Measurements from ENCODE around the gene ADD1. TPM values are rescaled to one million over a fixed set of nuclear protein-coding genes. Genes with fewer than 3 reads are reported as not detected.
"Not testable (repeated sequence)": the region's sequence is repeated elsewhere in the genome, so short reads cannot be mapped to it uniquely, and the experiment has no call there.

Gene ADD1
- total RNA-seq, 1 donor from 2014 or later: 187 TPM

DNA sequence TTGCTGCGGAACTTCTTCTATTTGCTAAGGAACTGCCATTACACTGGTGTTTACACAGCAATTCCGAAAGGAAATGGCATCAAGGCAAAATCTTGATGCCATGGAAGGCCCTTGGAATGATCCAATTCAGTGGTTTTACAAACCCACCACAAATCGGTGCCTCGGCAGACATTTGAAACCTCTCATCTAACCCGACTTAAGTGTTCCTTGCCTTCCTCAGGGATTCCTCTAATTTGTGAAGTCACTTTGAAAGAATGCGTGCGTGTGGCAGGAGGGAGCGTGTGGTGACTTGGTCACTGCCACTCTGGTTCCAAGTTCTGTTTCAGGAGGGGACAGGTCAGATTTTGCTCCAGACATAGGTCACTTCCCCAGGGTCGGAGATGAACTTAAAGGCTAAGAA, 114.8 kb downstream of the ADD1 start:
- no peak for DNase-seq
- Mint-ChIP-seq H3K36me3 (ENCODE audit: low read depth) (peaks cover 71% of the 10 kb centered on the region), H3K27me3 (no peaks in the 10 kb centered on the region), H3K9me3 (no peaks in the 10 kb centered on the region), H3K27ac (peak overlapping the region; percentile 39), H3K4me3 (peak overlapping the region; percentile 36), H3K4me1 (peaks cover 58% of the 10 kb centered on the region)
- intact Hi-C loops (cut with micrococcal nuclease): no loop called here

DNA sequence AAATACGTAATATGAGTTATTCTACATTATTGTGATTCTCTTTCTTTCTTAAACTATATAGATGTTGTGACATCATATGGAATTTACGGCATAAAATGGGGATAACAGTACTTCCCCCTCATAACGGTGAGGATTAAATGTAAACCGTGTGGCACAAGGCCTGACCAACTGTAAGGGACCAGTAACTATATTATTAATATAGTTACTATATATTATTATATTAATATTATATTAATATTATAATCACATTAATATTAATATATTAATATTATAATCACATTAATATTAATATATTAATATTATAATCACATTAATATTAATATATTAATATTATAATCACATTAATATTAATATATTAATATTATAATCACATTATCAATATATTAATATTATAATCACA, 116.8 kb downstream of the ADD1 start:
- not testable (repeated sequence) for H3K9me3 Mint-ChIP-seq, DNase-seq, H3K27me3 Mint-ChIP-seq, H3K27ac Mint-ChIP-seq
- Mint-ChIP-seq H3K4me3 (peak overlapping the region; percentile 34), H3K4me1 (peaks cover 48% of the 10 kb centered on the region), H3K36me3 (ENCODE audit: low read depth) (peaks cover 54% of the 10 kb centered on the region)
- intact Hi-C loops (cut with micrococcal nuclease): loop anchor here (5.0 kb wide), 1 partner anchor 572 kb away; the partner anchor contains the start of gene LRPAP1

DNA sequence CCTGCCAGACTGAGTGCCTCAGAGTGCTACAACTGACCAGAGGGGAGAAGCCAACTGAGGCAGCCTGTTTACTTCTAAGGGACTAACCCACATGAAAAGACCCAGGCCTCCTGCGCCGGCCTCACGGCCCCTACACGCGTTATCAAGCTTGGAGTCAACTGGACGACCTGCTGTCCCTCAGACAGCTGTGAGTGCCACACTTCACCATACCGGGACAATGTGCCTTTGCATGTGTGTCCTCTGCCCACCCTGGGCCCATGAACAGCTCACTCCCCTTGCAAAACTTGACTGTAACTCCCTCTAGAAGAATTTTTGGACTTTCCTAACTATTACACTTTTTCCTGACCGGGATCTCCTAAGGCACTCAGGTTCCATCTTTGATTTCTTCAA, 117.8 kb downstream of the ADD1 start:
- Mint-ChIP-seq H3K4me1 (peaks cover 38% of the 10 kb centered on the region), H3K27me3 (no peaks in the 10 kb centered on the region), H3K27ac (peak overlapping the region; percentile 79), H3K4me3 (peak overlapping the region; percentile 87), H3K36me3 (ENCODE audit: low read depth) (peaks cover 47% of the 10 kb centered on the region), H3K9me3 (no peaks in the 10 kb centered on the region)
- peak; percentile 73 for DNase-seq
- intact Hi-C loops (cut with micrococcal nuclease): loop anchor here (5.0 kb wide), 1 partner anchor 571 kb away; the partner anchor contains the start of gene LRPAP1

DNA sequence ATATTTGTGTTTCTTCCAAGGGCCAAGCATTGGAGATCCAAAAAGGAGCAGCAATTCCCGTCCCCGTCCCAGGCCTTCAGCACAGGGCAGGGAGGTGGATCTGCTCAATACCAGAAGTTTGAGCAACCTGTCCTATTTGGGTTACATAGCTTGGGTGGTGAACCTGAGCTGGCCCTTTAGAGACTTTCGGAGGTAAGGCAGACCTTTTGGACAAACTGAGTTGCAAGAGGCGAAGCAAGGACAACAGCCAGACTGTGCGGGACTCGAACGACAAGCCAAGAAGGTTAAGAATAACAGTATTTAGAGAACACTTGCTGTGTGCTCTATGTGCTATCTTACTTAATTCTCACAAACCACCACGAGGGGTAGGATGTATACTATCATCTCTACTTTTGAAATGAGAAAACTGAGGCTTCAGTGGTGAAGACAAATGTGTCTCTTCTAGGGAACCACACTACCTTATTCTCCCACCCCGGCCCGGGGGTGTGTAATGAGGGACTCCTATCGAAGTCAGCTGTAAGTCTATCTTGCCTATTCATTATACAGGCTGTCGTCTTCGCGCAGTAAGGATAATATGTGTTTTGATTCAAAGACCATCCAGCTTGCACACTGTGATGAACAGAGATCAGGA, 118.3 kb downstream of the ADD1 start:
- intact Hi-C loops (cut with micrococcal nuclease): loop anchor here (1.0 to 5.0 kb wide), 6 partner anchors 8 to 1105 kb away; partner anchors contain the start of genes LETM1, LRPAP1 and RNF4
- H3K36me3 Mint-ChIP-seq (ENCODE audit: low read depth): peaks cover 43% of the 10 kb centered on the region
- peak overlapping the region; percentile 87 for H3K4me3 Mint-ChIP-seq
- H3K4me1 Mint-ChIP-seq: peaks cover 35% of the 10 kb centered on the region
- peak; percentile 84 for DNase-seq
- no peaks in the 10 kb centered on the region for H3K27me3 Mint-ChIP-seq
- H3K27ac Mint-ChIP-seq: peak overlapping the region; percentile 79
- H3K9me3 Mint-ChIP-seq: no peaks in the 10 kb centered on the region

DNA sequence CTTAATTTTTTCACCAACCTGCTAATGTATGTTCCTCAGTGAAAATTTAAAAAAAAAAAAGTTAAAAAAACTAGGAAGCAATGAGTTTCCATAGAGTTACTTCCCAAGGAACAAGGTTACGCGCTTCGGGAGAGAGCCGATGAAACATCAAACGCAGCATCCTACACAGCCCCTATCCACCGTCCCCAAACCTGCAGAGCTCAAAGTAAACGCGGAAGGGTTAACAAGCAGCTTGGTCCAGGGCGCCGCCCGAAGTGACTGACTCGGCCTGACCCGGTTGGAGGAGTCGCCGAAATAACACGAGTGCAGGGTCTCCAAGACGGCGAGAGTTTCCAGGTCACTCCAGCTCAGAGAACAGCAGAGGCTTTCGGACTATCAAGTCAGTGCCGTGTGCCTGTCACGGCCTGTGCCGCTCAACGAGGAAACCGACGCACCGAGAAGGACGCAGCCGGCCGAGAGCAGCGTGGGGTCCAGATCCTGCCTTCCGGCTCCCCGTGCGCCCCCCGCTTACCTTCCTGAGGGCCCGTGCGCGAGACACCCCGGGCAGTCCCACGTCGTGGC, 119.0 kb downstream of the ADD1 start:
- Mint-ChIP-seq H3K4me3 (peak overlapping the region; percentile 87), H3K27ac (peak overlapping the region; percentile 79), H3K4me1 (peaks cover 28% of the 10 kb centered on the region), H3K36me3 (ENCODE audit: low read depth) (peaks cover 35% of the 10 kb centered on the region), H3K27me3 (no peaks in the 10 kb centered on the region), H3K9me3 (no peaks in the 10 kb centered on the region)
- DNase-seq: no peak
- intact Hi-C loops (cut with micrococcal nuclease): loop anchor here (1.0 to 5.0 kb wide), 9 partner anchors 8 to 1106 kb away; partner anchors contain the start of genes CFAP99, LETM1, LRPAP1 and RNF4

DNA sequence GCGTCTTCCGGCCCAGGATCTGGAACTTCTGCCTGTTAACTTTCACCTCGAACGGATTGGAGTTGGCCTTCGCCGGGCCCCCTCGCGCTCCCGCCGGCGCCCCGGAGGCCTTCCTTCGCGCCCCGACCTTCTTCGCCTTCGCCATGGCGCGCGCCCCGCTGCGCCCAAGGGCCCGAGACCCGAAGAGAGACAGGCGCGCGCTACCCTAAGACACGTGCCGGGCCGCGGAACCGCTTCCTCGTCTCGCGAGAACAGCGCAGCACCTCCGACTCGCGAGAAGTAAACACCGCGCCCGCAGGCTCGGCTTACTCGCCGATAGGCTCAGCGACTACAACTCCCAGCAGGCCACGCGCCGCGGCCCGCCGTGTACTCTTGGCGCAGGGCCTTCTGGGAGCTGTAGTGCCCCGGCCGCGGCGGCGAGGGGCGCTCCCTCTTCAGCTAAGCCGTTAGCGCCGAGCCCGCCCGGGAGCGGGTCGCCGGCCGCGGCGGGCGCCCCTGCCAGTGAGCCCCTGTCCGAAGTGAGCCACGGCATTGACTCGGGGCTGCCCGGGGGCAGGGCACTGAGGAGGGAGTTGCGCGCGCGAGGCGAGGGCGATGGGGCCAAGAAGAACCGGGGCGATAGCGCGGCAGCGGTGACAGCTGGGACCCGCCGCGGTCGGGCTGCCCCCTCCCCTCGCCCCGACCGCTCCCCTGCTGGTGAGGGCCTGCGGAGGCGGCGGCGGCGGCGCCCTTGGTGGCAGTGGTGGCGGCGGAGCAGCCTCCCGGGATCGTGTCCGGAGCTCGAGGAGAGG, 119.7 kb downstream of the ADD1 start, which contains the start of the genes GRK4 and NOP14:
TSS of gene GRK4 (plus strand) at position 397 of the 791 bp plus-strand sequence. CDS start 500 bp downstream, outside the sequence.
TSS of gene NOP14 (minus strand) at position 232 of the 791 bp plus-strand sequence. CDS start at position 145, 87 bp downstream.
- Mint-ChIP-seq H3K4me3 (peak within 1 kb of the TSS; percentile 87), H3K36me3 (ENCODE audit: low read depth) (peaks cover 29% of the 10 kb centered on the region), H3K4me1 (peaks cover 27% of the 10 kb centered on the region), H3K27ac (peak within 1 kb of the TSS; percentile 79), H3K9me3 (no peaks in the 10 kb centered on the region), H3K27me3 (no peaks in the 10 kb centered on the region)
- DNase-seq: peak; percentile 99
- intact Hi-C loops (cut with micrococcal nuclease): loop anchor here (1.0 to 5.0 kb wide), 7 partner anchors 27 to 1107 kb away; partner anchors contain the start of genes CFAP99, LETM1, LRPAP1 and RNF4

DNA sequence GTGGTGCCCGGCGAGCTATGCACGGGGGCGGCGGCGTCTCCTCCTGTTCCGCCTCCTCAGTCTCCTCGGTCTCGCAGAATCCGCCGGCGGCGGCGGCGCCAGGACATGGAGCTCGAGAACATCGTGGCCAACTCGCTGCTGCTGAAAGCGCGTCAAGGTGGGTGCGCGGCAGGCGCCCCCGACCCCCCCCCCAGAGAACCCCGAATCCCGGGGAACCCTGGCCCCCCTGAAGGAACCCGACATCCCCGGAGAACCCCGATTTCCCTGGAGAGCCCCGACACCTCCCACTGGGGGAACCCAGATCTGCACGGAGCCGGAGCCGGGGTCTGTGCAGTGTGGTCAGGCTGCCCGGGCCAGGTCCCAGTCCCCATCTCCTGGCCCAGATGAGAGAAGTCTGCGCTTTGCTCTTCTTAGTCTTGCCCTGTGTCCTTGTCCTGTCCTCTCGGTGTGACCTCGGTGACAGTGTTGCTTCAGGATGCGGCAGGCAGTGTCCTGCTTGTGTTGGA, 120.4 kb downstream of the ADD1 start:
- peak overlapping the region; percentile 87 for H3K4me3 Mint-ChIP-seq
- no peaks in the 10 kb centered on the region for H3K9me3 Mint-ChIP-seq
- H3K4me1 Mint-ChIP-seq: peaks cover 21% of the 10 kb centered on the region
- peak overlapping the region; percentile 75 for H3K27ac Mint-ChIP-seq
- no peak for DNase-seq
- peaks cover 22% of the 10 kb centered on the region for H3K36me3 Mint-ChIP-seq (ENCODE audit: low read depth)
- intact Hi-C loops (cut with micrococcal nuclease): loop anchor here (1.0 to 5.0 kb wide), 7 partner anchors 28 to 1107 kb away; partner anchors contain the start of genes CFAP99, LETM1, LRPAP1 and RNF4
- H3K27me3 Mint-ChIP-seq: no peaks in the 10 kb centered on the region

DNA sequence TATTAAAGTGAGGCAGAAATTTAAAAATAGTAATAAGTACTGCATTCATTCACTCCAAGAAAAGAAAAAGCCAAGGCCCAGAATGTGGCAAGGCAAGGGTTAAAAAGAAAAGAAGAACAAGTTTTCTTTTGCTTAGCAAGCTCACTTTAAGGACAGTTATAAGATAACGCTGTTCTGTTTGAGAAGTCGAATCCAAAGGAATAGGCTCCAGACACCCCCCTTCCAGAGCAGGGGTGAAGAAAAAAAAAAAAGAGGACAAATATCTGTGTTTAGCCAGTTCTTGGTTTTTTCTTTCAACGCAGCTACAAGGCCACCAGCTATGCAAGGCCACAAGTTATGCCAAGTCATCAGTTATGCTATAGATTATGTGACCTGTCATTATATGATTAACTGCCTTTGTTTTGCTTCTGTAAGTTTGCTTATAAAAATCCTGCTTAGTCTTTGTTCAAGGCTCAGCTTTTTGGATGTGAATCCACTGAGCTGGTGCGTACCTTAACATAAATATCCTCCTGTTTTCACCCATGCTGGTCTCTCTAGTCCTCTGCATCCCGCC, 121.1 kb downstream of the ADD1 start:
- Mint-ChIP-seq H3K27me3 (no peaks in the 10 kb centered on the region), H3K4me3 (peak overlapping the region; percentile 87), H3K27ac (peak overlapping the region; percentile 75), H3K9me3 (no peaks in the 10 kb centered on the region), H3K4me1 (peaks cover 17% of the 10 kb centered on the region), H3K36me3 (ENCODE audit: low read depth) (peaks cover 17% of the 10 kb centered on the region)
- intact Hi-C loops (cut with micrococcal nuclease): loop anchor here (5.0 kb wide), 1 partner anchor 568 kb away; the partner anchor contains the start of gene LRPAP1
- no peak for DNase-seq

DNA sequence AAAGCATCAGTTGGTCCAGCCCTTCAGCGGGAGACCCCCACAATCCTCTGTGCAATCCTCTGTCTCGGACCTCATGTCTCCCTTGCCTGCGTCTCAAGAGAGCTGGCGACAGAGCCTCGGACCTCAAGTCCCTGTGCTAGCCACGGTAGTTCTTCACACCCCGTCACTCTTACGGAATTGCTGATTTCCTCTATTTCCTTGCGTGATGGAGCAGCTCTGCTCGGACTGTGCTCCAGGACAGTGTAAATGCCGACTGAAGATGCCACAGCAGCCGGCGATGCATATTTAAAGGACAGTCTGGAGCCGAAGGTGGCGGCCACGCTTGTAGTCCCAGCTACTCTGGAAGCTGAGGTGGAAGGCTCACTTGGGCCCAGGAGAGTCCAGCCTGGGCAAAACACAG, 121.6 kb downstream of the ADD1 start:
- intact Hi-C loops (cut with micrococcal nuclease): no loop called here
- Mint-ChIP-seq H3K9me3 (no peaks in the 10 kb centered on the region), H3K4me1 (peaks cover 17% of the 10 kb centered on the region), H3K27ac (no peak overlapping the region), H3K4me3 (peak overlapping the region; percentile 31), H3K27me3 (no peaks in the 10 kb centered on the region), H3K36me3 (ENCODE audit: low read depth) (peaks cover 14% of the 10 kb centered on the region)
- DNase-seq: no peak

DNA sequence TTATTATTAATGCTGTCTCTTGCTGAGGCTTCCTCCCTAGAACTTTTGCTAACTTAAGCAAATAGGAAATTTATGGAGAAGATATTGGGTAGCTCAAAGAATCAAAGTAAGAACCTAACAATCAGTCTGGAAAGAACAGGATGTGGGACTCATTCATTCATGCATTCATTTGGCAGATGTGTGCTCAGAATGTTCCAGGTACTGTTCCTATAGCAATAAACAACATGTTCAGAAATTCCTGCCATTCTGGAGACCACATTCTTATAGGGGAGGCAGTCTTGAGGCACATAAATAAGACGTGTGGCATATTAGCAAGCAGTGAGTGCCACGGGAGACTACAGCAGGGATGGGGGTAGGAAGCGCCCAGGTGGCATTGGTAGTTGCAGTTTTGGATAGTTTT, 124.7 kb downstream of the ADD1 start:
- Mint-ChIP-seq H3K27me3 (no peaks in the 10 kb centered on the region), H3K9me3 (no peaks in the 10 kb centered on the region), H3K36me3 (ENCODE audit: low read depth) (peaks cover 3% of the 10 kb centered on the region), H3K27ac (no peak overlapping the region), H3K4me1 (peaks cover 6% of the 10 kb centered on the region), H3K4me3 (no peak overlapping the region)
- no peak for DNase-seq
- intact Hi-C loops (cut with micrococcal nuclease): no loop called here

DNA sequence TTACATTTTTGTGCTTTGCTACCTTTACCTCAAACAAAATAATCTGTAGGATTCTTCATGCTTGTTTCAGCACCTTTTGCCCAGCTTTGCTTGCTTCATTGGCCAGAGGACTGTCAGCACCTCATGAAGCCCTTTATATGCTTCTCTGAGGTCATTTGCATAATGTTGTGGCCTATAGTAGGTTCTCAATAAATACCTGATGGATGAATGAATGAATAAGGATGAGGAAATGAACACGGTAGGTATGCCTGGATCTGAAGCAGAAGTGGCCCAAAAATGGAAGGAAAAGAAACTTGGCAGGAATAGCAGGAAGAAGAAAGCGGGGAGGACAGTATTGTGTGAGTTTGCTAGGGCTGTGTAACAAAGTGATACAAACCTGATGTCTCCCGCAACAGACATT, 127.6 kb downstream of the ADD1 start:
- Mint-ChIP-seq H3K4me1 (no peaks in the 10 kb centered on the region), H3K36me3 (ENCODE audit: low read depth) (no peaks in the 10 kb centered on the region), H3K9me3 (no peaks in the 10 kb centered on the region), H3K27me3 (no peaks in the 10 kb centered on the region), H3K4me3 (no peak overlapping the region), H3K27ac (no peak overlapping the region)
- intact Hi-C loops (cut with micrococcal nuclease): no loop called here
- no peak for DNase-seq

DNA sequence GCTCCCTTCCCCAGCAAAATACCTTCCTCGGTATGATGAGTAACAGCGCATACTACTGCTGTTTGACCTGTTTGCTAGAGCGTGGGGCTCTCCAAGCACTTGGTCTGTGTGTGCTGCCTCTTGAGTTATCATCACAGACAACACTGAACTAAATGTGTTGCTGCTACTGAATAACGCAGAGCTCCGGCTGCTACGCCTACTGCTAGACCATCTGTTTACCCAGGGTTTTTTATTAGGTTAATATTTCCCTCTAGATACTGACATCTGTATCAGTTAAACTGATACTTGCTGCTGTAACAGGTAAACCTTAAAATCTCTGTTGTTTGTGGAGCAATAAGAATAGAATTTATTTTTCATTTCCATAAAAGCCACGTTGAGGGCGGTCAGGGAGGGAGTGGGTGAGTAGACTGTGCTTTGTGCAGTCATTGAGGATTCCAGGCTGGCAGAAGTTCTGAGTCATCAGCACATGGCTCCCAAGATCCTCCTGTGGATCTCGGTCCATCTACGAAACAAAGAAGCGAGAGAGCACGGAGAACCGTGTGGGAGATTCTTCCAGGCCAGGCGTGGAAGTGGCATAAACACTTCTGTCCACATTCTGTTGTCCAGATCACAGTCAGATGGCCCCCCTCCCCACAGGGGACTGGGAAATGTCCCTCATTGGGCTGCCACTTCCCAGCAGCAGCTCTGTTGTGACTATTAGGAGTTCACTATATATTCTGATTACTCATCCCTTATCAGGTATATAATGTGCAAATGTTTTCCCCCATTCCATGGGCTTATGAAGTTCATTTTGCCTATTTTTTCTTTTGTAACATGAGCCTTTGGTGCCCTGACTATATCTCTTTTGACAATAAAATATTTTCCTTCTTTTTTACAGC, 133.8 kb downstream of the ADD1 start:
- Mint-ChIP-seq H3K36me3 (ENCODE audit: low read depth) (no peaks in the 10 kb centered on the region), H3K4me1 (peaks cover 3% of the 10 kb centered on the region), H3K27ac (no peak overlapping the region), H3K9me3 (no peaks in the 10 kb centered on the region), H3K4me3 (no peak overlapping the region), H3K27me3 (peaks cover 5% of the 10 kb centered on the region)
- no peak for DNase-seq
- intact Hi-C loops (cut with micrococcal nuclease): loop anchor here (1.0 kb wide), 1 partner anchor 60 kb away; no protein-coding TSS in a partner anchor
